Esophagus squamous epithelium (tissue), 5 donors: ENCODE measurements around the gene UGT1A8. TPM values are rescaled to one million over a fixed set of nuclear protein-coding genes. Genes with fewer than 3 reads are reported as not detected.
"Not testable (repeated sequence)": the region's sequence is repeated elsewhere in the genome, so short reads cannot be mapped to it uniquely, and the experiment has no call there.

ENCODE experiments used
- DNase-seq: peaks from one replicate; lab custom pipeline; 2025; lab: John Stamatoyannopoulos, UW
- H3K27ac ChIP-seq, 4 donors: fragments of 200-600 bp; sonication (generic); one replicate each; pipeline ENCODE4 v1.5.1; 2016 to 2019; ENCODE audit warnings: mild to moderate bottlenecking in 1 of 4
- H3K27me3 ChIP-seq, 4 donors: fragments of 200-600 bp; sonication (generic); 1 replicate in 3 of 4; 2 replicates in 1 of 4; pipeline versions ENCODE4 v1.5.1 to v1.6.0; 2017 to 2021; ENCODE audit warnings: antibody characterized with exemption in 1 of 4
- H3K36me3 ChIP-seq, 3 donors: fragments of 200-600 bp; sonication (generic); one replicate each; pipeline ENCODE4 v1.5.1; 2016 to 2019
- H3K4me1 ChIP-seq, 3 donors: fragments of 200-600 bp; sonication (generic); one replicate each; pipeline ENCODE4 v1.5.1; 2017 to 2019
- H3K4me3 ChIP-seq, 4 donors: fragments of 200-600 bp; sonication (generic); 1 replicate in 3 of 4; 2 replicates in 1 of 4; pipeline ENCODE4 v1.5.1; 2016 to 2019; ENCODE audit warnings: mild to moderate bottlenecking in 2 of 4, moderate library complexity in 1 of 4
- H3K9me3 ChIP-seq, 3 donors: fragments of 200-600 bp; sonication (generic); one replicate each; pipeline ENCODE4 v1.5.1; 2016 to 2019
- CTCF ChIP-seq, 6 experiments: fragments of 450-650 bp in 4 of 6; fragments of 200-600 bp in 2 of 6; sonication (generic) in 2 of 6; IDR thresholded peaks; one replicate each; pipeline ENCODE4 v1.5.1; 2016 to 2019; ENCODE audit warnings: antibody characterized with exemption in 6 of 6, mild to moderate bottlenecking in 4 of 6, moderate library complexity in 4 of 6
- POLR2A ChIP-seq, 4 donors: fragments of 450-650 bp; IDR thresholded peaks; one replicate each; pipeline ENCODE4 v1.6.1; 2017; ENCODE audit warnings: antibody characterized with exemption in 4 of 4, mild to moderate bottlenecking in 4 of 4, moderate library complexity in 3 of 4
- WGBS, 2 donors: methylation state at CpG; one replicate each; pipeline ENCODE4 v1.1.5; 2018; 5-methylcytosine and 5-hydroxymethylcytosine counted together
- intact Hi-C: fragments of 100-400 bp; cut with DNase I; formaldehyde crosslinking; loops from one replicate; pipeline ENCODE4 v1.15.0; 2022
- total RNA-seq, 4 donors: library from RNA; depleted of rRNA; stranded (reverse); fragments of >200 nt; gene quantifications; one replicate each; pipeline ENCODE4 v1.1.0, GENCODE V29; 2016
- donor health status: DM: yes; HTN: yes; CAD: no.

Gene UGT1A8
- total RNA-seq, 4 donors from 2014 or later, result 0.13 to 1.7 (median 0.84) TPM

- Histone ChIP-seq H3K36me3 (peaks cover 0 to 34% (median 0%) of the 10 kb centered on the region in 3 donors), H3K9me3 (no peaks in the 10 kb centered on the region), H3K27me3 (no peaks in the 10 kb centered on the region), H3K4me1 (no peaks in the 10 kb centered on the region), H3K27ac (no peak overlapping the region), H3K4me3 (no peak overlapping the region)
- no peak for TF ChIP-seq CTCF (IDR thresholded peaks at IDR 0.05)
- TF ChIP-seq POLR2A (IDR thresholded peaks at IDR 0.05), result no peak
- intact Hi-C loops, result no loop called here
- no peak for DNase-seq
- 66% methylated on average over 2 of the region's 2 CpGs for WGBS, 2 donors
Measured at GRCh38 chr2:233740870-233741269, 123.4 kb downstream of the UGT1A8 start.

- Histone ChIP-seq H3K27ac (no peak overlapping the region), H3K36me3 (peaks cover 0 to 22% (median 0%) of the 10 kb centered on the region in 3 donors), H3K4me3 (no peak overlapping the region), H3K27me3 (no peaks in the 10 kb centered on the region), H3K4me1 (no peaks in the 10 kb centered on the region), H3K9me3 (no peaks in the 10 kb centered on the region)
- intact Hi-C loops, result no loop called here
- no peak for DNase-seq
- 96 to 97% methylated on average over 19 to 24 of the region's 46 CpGs for WGBS, 2 donors
- no peak for TF ChIP-seq POLR2A (IDR thresholded peaks at IDR 0.05)
- TF ChIP-seq CTCF (IDR thresholded peaks at IDR 0.05), result no peak
Measured at GRCh38 chr2:233743464-233744259, 126.2 kb downstream of the UGT1A8 start.

GRCh38 chr2:233745073-233745755 lies 127.8 kb downstream of the UGT1A8 start:
- DNase-seq, result no peak
- H3K4me1 ChIP-seq, result no peaks in the 10 kb centered on the region
- no peaks in the 10 kb centered on the region for H3K27me3 ChIP-seq
- TF ChIP-seq CTCF (IDR thresholded peaks at IDR 0.05), result no peak
- no peak for TF ChIP-seq POLR2A (IDR thresholded peaks at IDR 0.05)
- no peak overlapping the region for H3K27ac ChIP-seq
- peaks cover 0 to 22% (median 0%) of the 10 kb centered on the region in 3 donors for H3K36me3 ChIP-seq
- intact Hi-C loops, result no loop called here
- no peaks in the 10 kb centered on the region for H3K9me3 ChIP-seq
- no peak overlapping the region for H3K4me3 ChIP-seq
- WGBS, 2 donors, result 65 to 72% methylated on average over 5 of the region's 5 CpGs

DNA sequence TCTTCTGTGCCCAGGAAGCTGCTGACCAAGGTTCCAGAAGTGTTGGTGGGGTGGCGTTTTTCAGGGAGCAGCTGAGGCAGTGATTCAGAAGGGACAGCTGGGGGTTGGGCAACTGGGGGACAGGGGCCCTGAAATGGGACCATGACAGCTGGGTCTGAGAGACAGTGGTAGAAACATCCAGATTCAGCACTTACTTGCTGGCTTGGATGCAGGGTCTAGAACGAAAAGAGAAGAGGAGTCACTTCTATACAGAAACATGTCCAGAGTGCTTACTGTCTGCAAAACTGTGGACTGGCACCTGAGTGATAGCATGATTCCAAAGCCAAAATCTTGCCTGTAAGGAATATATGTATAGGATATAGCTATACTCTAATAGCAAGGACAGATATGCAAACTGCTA lies 128.4 kb downstream of the UGT1A8 start:
- H3K4me3 ChIP-seq, H3K27ac ChIP-seq, intact Hi-C loops, H3K4me1 ChIP-seq, H3K27me3 ChIP-seq, H3K9me3 ChIP-seq, DNase-seq: not testable (repeated sequence)
- 75 to 86% methylated on average over 2 of the region's 2 CpGs for WGBS, 2 donors
- H3K36me3 ChIP-seq, result peaks cover 0 to 17% (median 0%) of the 10 kb centered on the region in 3 donors

GRCh38 chr2:233746475-233747282 lies 129.2 kb downstream of the UGT1A8 start:
- Histone ChIP-seq H3K4me1 (no peaks in the 10 kb centered on the region), H3K4me3 (no peak overlapping the region), H3K27me3 (no peaks in the 10 kb centered on the region), H3K36me3 (peaks cover 0 to 8% (median 0%) of the 10 kb centered on the region in 3 donors), H3K9me3 (no peaks in the 10 kb centered on the region), H3K27ac (no peak overlapping the region)
- WGBS, 2 donors, result 75 to 82% methylated on average over 8 to 10 of the region's 10 CpGs
- no peak for TF ChIP-seq POLR2A (IDR thresholded peaks at IDR 0.05)
- DNase-seq, result no peak
- intact Hi-C loops, result no loop called here
